Middle frontal gyrus (tissue), 1 donor: ENCODE data around the gene PYURF.

Experiments
- DNase-seq: peaks from one replicate; pipeline ENCODE4 v3.0.0-alpha.2; 2015; ENCODE audit warnings: low spot score; ENCODE audit errors: extremely low spot score

Gene PYURF

GRCh38 chr4:88511236-88511635 lies 12.3 kb downstream of the PYURF start:
- DNase-seq: no peak

- no peak for DNase-seq
Observed at GRCh38 chr4:88503344-88503743, 20.2 kb downstream of the PYURF start.

GRCh38 chr4:88497859-88498409 lies 25.6 kb downstream of the PYURF start:
- no peak for DNase-seq

GRCh38 chr4:88489100-88489761 lies 34.3 kb downstream of the PYURF start:
- DNase-seq: no peak

- DNase-seq: no peak
Observed at GRCh38 chr4:88481537-88481936, 42.0 kb downstream of the PYURF start.

- no peak for DNase-seq
Observed at GRCh38 chr4:88478247-88478646, 45.3 kb downstream of the PYURF start.

- DNase-seq: no peak
Observed at GRCh38 chr4:88477229-88477860, 46.2 kb downstream of the PYURF start.
